ENCODE results near the gene PPTC7. TPM values are rescaled to one million over a fixed set of nuclear protein-coding genes. Genes with fewer than 3 reads are reported as not detected.

PPTC7 gene
- total and polyA plus RNA-seq, 2 of the 13 experiments (the other 11 are each of a cell fraction or from before 2014, with no cell fraction given): 4.8 to 12.3 TPM

DNA sequence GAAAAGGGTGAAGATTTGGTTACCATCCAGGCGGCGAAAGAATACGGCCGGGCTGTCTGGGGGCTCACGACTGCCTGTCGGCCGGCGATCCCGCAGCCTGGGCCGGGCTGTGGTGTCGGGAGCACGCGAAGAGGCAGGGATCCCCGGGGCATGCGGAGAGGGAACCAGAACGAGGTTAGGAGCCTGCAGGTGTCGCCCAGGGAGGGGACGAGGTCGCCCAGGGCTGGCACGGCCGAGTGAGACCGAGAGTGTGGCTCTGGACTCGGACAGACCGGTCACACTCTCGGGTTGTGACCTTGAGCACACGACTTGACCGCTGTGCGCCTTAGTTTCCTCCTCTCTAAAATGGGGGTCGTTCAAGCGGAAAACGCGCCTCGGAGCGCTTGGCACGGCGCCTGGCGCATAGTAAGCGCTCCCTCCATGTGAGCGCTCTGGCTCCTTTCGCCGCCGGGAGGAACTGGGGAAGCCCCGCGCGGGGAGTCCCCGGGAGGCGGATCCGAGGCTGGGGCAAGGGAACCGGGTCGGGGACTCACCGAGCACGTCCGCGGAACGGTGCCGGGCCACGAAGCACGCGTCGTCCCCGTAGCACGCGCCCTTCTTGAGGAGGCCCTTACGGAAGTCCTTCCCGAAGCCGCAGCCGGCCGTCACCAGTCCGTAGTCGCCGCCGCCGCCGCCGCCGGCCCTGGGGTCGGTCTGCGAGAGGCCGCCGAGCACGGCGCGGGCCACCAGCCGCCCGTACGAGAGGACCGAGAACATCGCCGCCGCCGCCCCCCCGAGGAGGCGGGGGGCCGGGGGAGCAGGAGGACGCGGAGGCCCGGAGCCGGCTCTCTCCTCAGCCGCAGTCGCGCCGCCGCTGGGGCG, 612 bp downstream of the PPTC7 start (continued):
- TF ChIP-seq PCBP1 (IDR thresholded peaks at IDR 0.05; ENCODE audit: borderline replicate concordance, low read depth, low read length) (no peak), YEATS2 (CRISPR knock-in tag; IDR thresholded peaks at IDR 0.05; ENCODE audit: borderline replicate concordance) (no peak), ZNF468 (CRISPR knock-in tag; IDR thresholded peaks at IDR 0.05) (no peak), MTA1 (CRISPR knock-in tag; IDR thresholded peaks at IDR 0.05; ENCODE audit: borderline replicate concordance) (peak; percentile 49; the same call in 1 of the 2 replicates), MEIS1 (CRISPR knock-in tag; IDR thresholded peaks at IDR 0.05; ENCODE audit: borderline replicate concordance) (no peak), EEA1 (CRISPR knock-in tag; IDR thresholded peaks at IDR 0.05; ENCODE audit: borderline replicate concordance) (no peak), ZSCAN21 (CRISPR knock-in tag; IDR thresholded peaks at IDR 0.05; ENCODE audit: borderline replicate concordance) (no peak), ZNF292 (CRISPR knock-in tag; IDR thresholded peaks at IDR 0.05; ENCODE audit: borderline replicate concordance, low read depth) (peak; percentile 58; the same call in 1 of the 2 replicates), ZNF33A (CRISPR knock-in tag; IDR thresholded peaks at IDR 0.05; ENCODE audit: borderline replicate concordance) (no peak), HOXA3 (CRISPR knock-in tag; IDR thresholded peaks at IDR 0.05) (peak; percentile 45; the same call in 1 of the 2 replicates), ZNF598 (CRISPR knock-in tag; IDR thresholded peaks at IDR 0.05; ENCODE audit: borderline replicate concordance) (peak; percentile 63; the same call in 1 of the 2 replicates), SRF (IDR thresholded peaks at IDR 0.05; ENCODE audit: low read depth, low read length) (no peak)
- TF ChIP-seq, protein P1, sequence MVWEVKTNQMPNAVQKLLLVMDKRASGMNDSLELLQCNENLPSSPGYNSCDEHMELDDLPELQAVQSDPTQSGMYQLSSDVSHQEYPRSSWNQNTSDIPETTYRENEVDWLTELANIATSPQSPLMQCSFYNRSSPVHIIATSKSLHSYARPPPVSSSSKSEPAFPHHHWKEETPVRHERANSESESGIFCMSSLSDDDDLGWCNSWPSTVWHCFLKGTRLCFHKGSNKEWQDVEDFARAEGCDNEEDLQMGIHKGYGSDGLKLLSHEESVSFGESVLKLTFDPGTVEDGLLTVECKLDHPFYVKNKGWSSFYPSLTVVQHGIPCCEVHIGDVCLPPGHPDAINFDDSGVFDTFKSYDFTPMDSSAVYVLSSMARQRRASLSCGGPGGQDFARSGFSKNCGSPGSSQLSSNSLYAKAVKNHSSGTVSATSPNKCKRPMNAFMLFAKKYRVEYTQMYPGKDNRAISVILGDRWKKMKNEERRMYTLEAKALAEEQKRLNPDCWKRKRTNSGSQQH (CRISPR knock-in tag; IDR thresholded peaks at IDR 0.05; ENCODE audit: low read depth): peak; percentile 61; the same call in 1 of the 2 replicates
- TF ChIP-seq, protein P2, sequence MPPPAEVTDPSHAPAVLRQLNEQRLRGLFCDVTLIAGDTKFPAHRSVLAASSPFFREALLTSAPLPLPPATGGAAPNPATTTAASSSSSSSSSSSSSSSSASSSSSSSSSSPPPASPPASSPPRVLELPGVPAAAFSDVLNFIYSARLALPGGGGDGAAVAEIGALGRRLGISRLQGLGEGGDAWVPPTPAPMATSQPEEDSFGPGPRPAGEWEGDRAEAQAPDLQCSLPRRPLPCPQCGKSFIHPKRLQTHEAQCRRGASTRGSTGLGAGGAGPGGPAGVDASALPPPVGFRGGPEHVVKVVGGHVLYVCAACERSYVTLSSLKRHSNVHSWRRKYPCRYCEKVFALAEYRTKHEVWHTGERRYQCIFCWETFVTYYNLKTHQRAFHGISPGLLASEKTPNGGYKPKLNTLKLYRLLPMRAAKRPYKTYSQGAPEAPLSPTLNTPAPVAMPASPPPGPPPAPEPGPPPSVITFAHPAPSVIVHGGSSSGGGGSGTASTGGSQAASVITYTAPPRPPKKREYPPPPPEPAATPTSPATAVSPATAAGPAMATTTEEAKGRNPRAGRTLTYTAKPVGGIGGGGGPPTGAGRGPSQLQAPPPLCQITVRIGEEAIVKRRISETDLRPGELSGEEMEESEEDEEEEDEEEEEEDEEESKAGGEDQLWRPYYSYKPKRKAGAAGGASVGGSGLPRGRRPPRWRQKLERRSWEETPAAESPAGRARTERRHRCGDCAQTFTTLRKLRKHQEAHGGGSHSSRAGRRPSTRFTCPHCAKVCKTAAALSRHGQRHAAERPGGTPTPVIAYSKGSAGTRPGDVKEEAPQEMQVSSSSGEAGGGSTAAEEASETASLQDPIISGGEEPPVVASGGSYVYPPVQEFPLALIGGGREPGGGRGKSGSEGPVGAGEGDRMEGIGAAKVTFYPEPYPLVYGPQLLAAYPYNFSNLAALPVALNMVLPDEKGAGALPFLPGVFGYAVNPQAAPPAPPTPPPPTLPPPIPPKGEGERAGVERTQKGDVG (CRISPR knock-in tag; IDR thresholded peaks at IDR 0.05; ENCODE audit: borderline replicate concordance): no peak
- TF ChIP-seq, protein P3, sequence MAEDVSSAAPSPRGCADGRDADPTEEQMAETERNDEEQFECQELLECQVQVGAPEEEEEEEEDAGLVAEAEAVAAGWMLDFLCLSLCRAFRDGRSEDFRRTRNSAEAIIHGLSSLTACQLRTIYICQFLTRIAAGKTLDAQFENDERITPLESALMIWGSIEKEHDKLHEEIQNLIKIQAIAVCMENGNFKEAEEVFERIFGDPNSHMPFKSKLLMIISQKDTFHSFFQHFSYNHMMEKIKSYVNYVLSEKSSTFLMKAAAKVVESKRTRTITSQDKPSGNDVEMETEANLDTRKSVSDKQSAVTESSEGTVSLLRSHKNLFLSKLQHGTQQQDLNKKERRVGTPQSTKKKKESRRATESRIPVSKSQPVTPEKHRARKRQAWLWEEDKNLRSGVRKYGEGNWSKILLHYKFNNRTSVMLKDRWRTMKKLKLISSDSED (CRISPR knock-in tag; IDR thresholded peaks at IDR 0.05): no peak
- TF ChIP-seq, protein P4, sequence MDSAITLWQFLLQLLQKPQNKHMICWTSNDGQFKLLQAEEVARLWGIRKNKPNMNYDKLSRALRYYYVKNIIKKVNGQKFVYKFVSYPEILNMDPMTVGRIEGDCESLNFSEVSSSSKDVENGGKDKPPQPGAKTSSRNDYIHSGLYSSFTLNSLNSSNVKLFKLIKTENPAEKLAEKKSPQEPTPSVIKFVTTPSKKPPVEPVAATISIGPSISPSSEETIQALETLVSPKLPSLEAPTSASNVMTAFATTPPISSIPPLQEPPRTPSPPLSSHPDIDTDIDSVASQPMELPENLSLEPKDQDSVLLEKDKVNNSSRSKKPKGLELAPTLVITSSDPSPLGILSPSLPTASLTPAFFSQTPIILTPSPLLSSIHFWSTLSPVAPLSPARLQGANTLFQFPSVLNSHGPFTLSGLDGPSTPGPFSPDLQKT (CRISPR knock-in tag; IDR thresholded peaks at IDR 0.05; ENCODE audit: borderline replicate concordance): no peak
- TF ChIP-seq, protein P5, sequence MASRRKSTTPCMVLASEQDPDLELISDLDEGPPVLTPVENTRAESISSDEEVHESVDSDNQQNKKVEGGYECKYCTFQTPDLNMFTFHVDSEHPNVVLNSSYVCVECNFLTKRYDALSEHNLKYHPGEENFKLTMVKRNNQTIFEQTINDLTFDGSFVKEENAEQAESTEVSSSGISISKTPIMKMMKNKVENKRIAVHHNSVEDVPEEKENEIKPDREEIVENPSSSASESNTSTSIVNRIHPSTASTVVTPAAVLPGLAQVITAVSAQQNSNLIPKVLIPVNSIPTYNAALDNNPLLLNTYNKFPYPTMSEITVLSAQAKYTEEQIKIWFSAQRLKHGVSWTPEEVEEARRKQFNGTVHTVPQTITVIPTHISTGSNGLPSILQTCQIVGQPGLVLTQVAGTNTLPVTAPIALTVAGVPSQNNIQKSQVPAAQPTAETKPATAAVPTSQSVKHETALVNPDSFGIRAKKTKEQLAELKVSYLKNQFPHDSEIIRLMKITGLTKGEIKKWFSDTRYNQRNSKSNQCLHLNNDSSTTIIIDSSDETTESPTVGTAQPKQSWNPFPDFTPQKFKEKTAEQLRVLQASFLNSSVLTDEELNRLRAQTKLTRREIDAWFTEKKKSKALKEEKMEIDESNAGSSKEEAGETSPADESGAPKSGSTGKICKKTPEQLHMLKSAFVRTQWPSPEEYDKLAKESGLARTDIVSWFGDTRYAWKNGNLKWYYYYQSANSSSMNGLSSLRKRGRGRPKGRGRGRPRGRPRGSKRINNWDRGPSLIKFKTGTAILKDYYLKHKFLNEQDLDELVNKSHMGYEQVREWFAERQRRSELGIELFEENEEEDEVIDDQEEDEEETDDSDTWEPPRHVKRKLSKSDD (CRISPR knock-in tag; IDR thresholded peaks at IDR 0.05; ENCODE audit: low read depth): no peak
